Heart left ventricle (tissue), 16 donors: ENCODE measurements around the gene TACR2. TPM values are rescaled to one million over a fixed set of nuclear protein-coding genes. Genes with fewer than 3 reads are reported as not detected.

Experiments
- ATAC-seq, 4 donors: fragments of 200-7000 bp; cut with Tn5 transposase; one replicate each; pipeline ENCODE4 v1.9.1; 2020 to 2022; ENCODE audit warnings: moderate library complexity in 4 of 4, mild to moderate bottlenecking in 3 of 4, moderate number of reproducible peaks in 1 of 4
- DNase-seq, 5 donors: peaks; one replicate each; pipeline ENCODE4 v3.0.0-alpha.2; 2020
- H3K27ac ChIP-seq, 12 donors: fragments of 200-600 bp; sonication (generic) in 4 of 12; one replicate each; pipeline versions ENCODE4 v1.5.0 to v1.8.0; 2016 to 2022; ENCODE audit warnings: mild to moderate bottlenecking in 2 of 12
- H3K27me3 ChIP-seq, 9 donors: fragments of 200-600 bp; sonication (generic) in 2 of 9; one replicate each; pipeline versions ENCODE4 v1.5.1 to v1.8.0; 2016 to 2022; ENCODE audit warnings: mild to moderate bottlenecking in 3 of 9
- H3K36me3 ChIP-seq, 9 donors: fragments of 200-600 bp; sonication (generic) in 2 of 9; one replicate each; pipeline versions ENCODE4 v1.5.0 to v1.8.0; 2018 to 2022; ENCODE audit warnings: mild to moderate bottlenecking in 2 of 9
- H3K4me1 ChIP-seq, 12 donors: fragments of 200-600 bp; sonication (generic) in 4 of 12; one replicate each; pipeline versions ENCODE4 v1.5.0 to v1.8.0; 2016 to 2022; ENCODE audit warnings: mild to moderate bottlenecking in 3 of 12
- H3K4me3 ChIP-seq, 12 donors: fragments of 200-600 bp; sonication (generic) in 4 of 12; one replicate each; pipeline versions ENCODE4 v1.5.0 to v1.8.0; 2017 to 2022; ENCODE audit warnings: mild to moderate bottlenecking in 9 of 12, moderate library complexity in 4 of 12
- H3K9me3 ChIP-seq, 12 donors: fragments of 200-600 bp; sonication (generic) in 4 of 12; one replicate each; pipeline versions ENCODE4 v1.5.0 to v1.8.0; 2016 to 2022; ENCODE audit warnings: mild to moderate bottlenecking in 1 of 12
- CTCF ChIP-seq, 12 donors: fragments of 200-600 bp; sonication (generic) in 4 of 12; IDR thresholded peaks; one replicate each; pipeline versions ENCODE4 v1.5.0 to v1.8.0; 2018 to 2022; ENCODE audit warnings: antibody characterized with exemption in 12 of 12, mild to moderate bottlenecking in 5 of 12
- POLR2A ChIP-seq, 2 donors: fragments of 450-650 bp; IDR thresholded peaks; one replicate each; pipeline ENCODE4 v1.6.1; 2017; ENCODE audit warnings: antibody characterized with exemption in 2 of 2, mild to moderate bottlenecking in 2 of 2, moderate library complexity in 2 of 2
- WGBS, 4 donors: extraction: QIAGEN DNeasy Blood & Tissue Kit in 2 of 4; methylation state at CpG; one replicate each; pipeline versions ENCODE4 v1.1.5 to v1.1.7; 2013 to 2018; 5-methylcytosine and 5-hydroxymethylcytosine counted together
- intact Hi-C, 10 donors: fragments of 100-400 bp; cut with DNase I; formaldehyde crosslinking; loops; one replicate each; pipeline versions ENCODE4 v1.11.1 to v1.14.2; 2022
- polyA plus RNA-seq, 2 donors: library from polyadenylated mRNA; stranded (reverse); fragments of 200-250 nt; gene quantifications; one replicate each; pipeline ENCODE4 v1.2.3, GENCODE V29; 2013
- total RNA-seq, 9 donors: library from RNA; depleted of rRNA in 2 of 9; stranded (reverse); fragments of >200 nt in 2 of 9; fragmentation: NEBNext Ultra II Directional in 3 of 9; extraction: Animal tissue kit (Norgen Biotek cat#: 25700) in 3 of 9; gene quantifications; one replicate each; pipeline versions ENCODE4 v1.1.0 to v1.2.4, GENCODE V29; 2016 to 2023
- donor health status: ischemic (EF 13 %, LVEDD 7.1; RV severe dilation, severe dysfunction).
- donor health status: healthy with polysubstance abuse.
- donor health status: DM: no; HTN: yes; CAD: no.
- donor health status: DM: no; HTN: no; CAD: no.
- donor health status: ischemic (EF 25% LVEDD 6.9; RV normal size, moderate dysfunction).
- donor health status: ischemic (EF 25% LVEDD 5.7; RV mildly dilated, moderate dysfunction).
- donor health status: healthy.
- donor health status: DM: yes; HTN: yes; CAD: no.
- donor health status: ischemic (EF 35%, LVEDD 5.7; RV mildly dilated, moderate dysfunction).
- donor health status: nonischemic (EF 11% LVEDD 7.7; RV severe dilation, severe dysfunction).
- donor health status: DM: yes; HTN: yes; CAD: no.
- donor health status: PGD.
- donor health status: ischemic (EF 29% LVEDD 5.4; RV normal size, mild dysfunction).
- donor health status: nonischemic (EF 23%, LVEDD 6.1; RV moderate dilation, normal function).

The TACR2 gene
- total and polyA plus RNA-seq, 11 donors: 0.11 to 0.39 (median 0.23) TPM; not detected in 5

- H3K9me3 ChIP-seq: no peaks in the 10 kb centered on the region
- ATAC-seq: no peak
- intact Hi-C loops: loop anchor here in 2 of 10 donors (5.0 kb wide), 1 partner anchor 61 kb away; no protein-coding TSS in a partner anchor
- no peaks in the 10 kb centered on the region for H3K36me3 ChIP-seq
- no peaks in the 10 kb centered on the region for H3K27me3 ChIP-seq
- H3K4me3 ChIP-seq: no peak overlapping the region
- no peak for DNase-seq
- TF ChIP-seq CTCF (IDR thresholded peaks at IDR 0.05) (no peak), POLR2A (IDR thresholded peaks at IDR 0.05) (no peak)
- peak overlapping the region in 1 of 12 donors; percentile 12 for H3K27ac ChIP-seq
- peaks cover 0 to 19% (median 12%) of the 10 kb centered on the region in 12 donors for H3K4me1 ChIP-seq
These were observed 29.5 kb upstream of the TACR2 start for GRCh38 chr10:69446229-69446628.

- Histone ChIP-seq H3K36me3 (no peaks in the 10 kb centered on the region), H3K4me1 (peaks cover 0 to 11% (median 1%) of the 10 kb centered on the region in 12 donors), H3K4me3 (no peak overlapping the region), H3K27ac (no peak overlapping the region), H3K9me3 (no peaks in the 10 kb centered on the region), H3K27me3 (no peaks in the 10 kb centered on the region)
- DNase-seq (no peak), ATAC-seq (no peak)
- intact Hi-C loops: loop anchor here in 2 of 10 donors (5.0 kb wide), 1 partner anchor 62 kb away; no protein-coding TSS in a partner anchor
- WGBS, 4 donors: 87 to 90% (median 88%) methylated on average over 4 of the region's 4 CpGs
- TF ChIP-seq POLR2A (IDR thresholded peaks at IDR 0.05): no peak
- no peak for TF ChIP-seq CTCF (IDR thresholded peaks at IDR 0.05)
These were observed 28.3 kb upstream of the TACR2 start for GRCh38 chr10:69445041-69445440.

GRCh38 chr10:69443354-69443753, 26.6 kb upstream of the TACR2 start:
- no peak overlapping the region for H3K4me3 ChIP-seq
- intact Hi-C loops: no loop called here
- H3K27ac ChIP-seq: no peak overlapping the region
- TF ChIP-seq POLR2A (IDR thresholded peaks at IDR 0.05) (no peak), CTCF (IDR thresholded peaks at IDR 0.05) (no peak)
- H3K4me1 ChIP-seq: peaks cover 0 to 19% (median 12%) of the 10 kb centered on the region in 12 donors
- H3K36me3 ChIP-seq: no peaks in the 10 kb centered on the region
- no peaks in the 10 kb centered on the region for H3K27me3 ChIP-seq
- DNase-seq (no peak), ATAC-seq (no peak)
- H3K9me3 ChIP-seq: no peaks in the 10 kb centered on the region
- 68 to 84% (median 80%) methylated on average over 1 of the region's 1 CpG for WGBS, 4 donors

GRCh38 chr10:69439813-69440506, 23.2 kb upstream of the TACR2 start:
- Histone ChIP-seq H3K4me1 (peaks cover 0 to 21% (median 14%) of the 10 kb centered on the region in 12 donors), H3K27me3 (no peaks in the 10 kb centered on the region), H3K4me3 (no peak overlapping the region), H3K9me3 (no peaks in the 10 kb centered on the region), H3K27ac (peak overlapping the region in 1 of 12 donors; percentile 40), H3K36me3 (no peaks in the 10 kb centered on the region)
- intact Hi-C loops: loop anchor here in 1 of 10 donors (5.0 kb wide), 1 partner anchor 62 kb away; no protein-coding TSS in a partner anchor
- TF ChIP-seq POLR2A (IDR thresholded peaks at IDR 0.05): no peak
- no peak for TF ChIP-seq CTCF (IDR thresholded peaks at IDR 0.05)
- 58 to 68% (median 61%) methylated on average over 5 of the region's 5 CpGs for WGBS, 4 donors
- ATAC-seq: no peak
- no peak for DNase-seq
